GM12878 (cell line): ENCODE results near the gene EPB41L2. TPM values are rescaled to one million over a fixed set of nuclear protein-coding genes. Genes with fewer than 3 reads are reported as not detected.

Experiments
- ATAC-seq: fragments of 200-7000 bp; cut with Tn5 transposase; 3 replicates; pipeline ENCODE4 v1.9.1; 2020; ENCODE audit warnings: mild to moderate bottlenecking, moderate library complexity
- BruUV-seq: library from RNA; stranded (reverse); fragments of 400-500 nt; replicated peaks from 2 replicates; lab custom pipeline; 2021; lab: Mats Ljungman, UMichigan
- CTCF ChIA-PET: fragments of 300-600 bp; sonication (Branson Sonifier 250); formaldehyde crosslinking; extraction: SDS; loops from one replicate; lab custom pipeline; 2021; ENCODE audit warnings: inconsistent platforms; lab: Yijun Ruan, JAX
- POLR2A ChIA-PET: fragments of 350-600 bp; formaldehyde crosslinking; extraction: SDS; loops from one replicate; lab custom pipeline; 2021; ENCODE audit warnings: inconsistent platforms; lab: Charles Lee
- RAD21 ChIA-PET: fragments of 300-600 bp; sonication (Branson Sonifier 250); formaldehyde crosslinking; loops from one replicate; lab custom pipeline; 2023; ENCODE audit warnings: antibody characterized with exemption; ENCODE audit not compliant: unreplicated experiment; lab: Charles Lee
- SMC1A ChIA-PET: fragments of 300-600 bp; sonication (Branson Sonifier 250); formaldehyde crosslinking; loops from one replicate; lab custom pipeline; 2023; ENCODE audit not compliant: unreplicated experiment, uncharacterized antibody; lab: Charles Lee
- DNase-seq: peaks from one replicate; pipeline ENCODE4 v3.0.0-alpha.2; 2011; ENCODE audit warnings: low read depth, low spot score
- FAIRE-seq: peaks from 3 replicates; lab custom pipeline; 2011; peaks lifted over from hg19 to GRCh38; lab: Jason Lieb, UNC
- H2AFZ ChIP-seq: 2 replicates; pipeline ENCODE4 v1.6.0; 2011; ENCODE audit warnings: low read depth, low read length, control low read depth; ENCODE audit not compliant: control insufficient read depth
- H3K27ac ChIP-seq: 2 replicates; pipeline ENCODE4 v1.5.1; 2011; ENCODE audit warnings: control low read depth; ENCODE audit not compliant: control insufficient read depth, insufficient read depth
- H3K27me3 ChIP-seq, 2 experiments: replicated peaks in 1 of 2; 2 replicates each; pipeline versions ENCODE4 v1.6.0 to v1.6.1; 2011; ENCODE audit warnings: low read length in 1 of 2; ENCODE audit not compliant: control insufficient read depth in 2 of 2, insufficient read depth in 2 of 2
- H3K36me3 ChIP-seq, 2 experiments: 2 replicates each; pipeline ENCODE4 v1.5.1; 2011; ENCODE audit warnings: low read length in 1 of 2; ENCODE audit not compliant: control insufficient read depth in 2 of 2, insufficient read depth in 2 of 2
- H3K4me1 ChIP-seq: 2 replicates; pipeline ENCODE4 v1.6.1; 2011; ENCODE audit warnings: mild to moderate bottlenecking, low read length, moderate library complexity, mixed read lengths; ENCODE audit not compliant: control insufficient read depth, insufficient read depth
- H3K4me2 ChIP-seq: 2 replicates; pipeline ENCODE4 v1.6.0; 2011; ENCODE audit warnings: control low read depth; ENCODE audit not compliant: control insufficient read depth, insufficient read depth
- H3K4me3 ChIP-seq: fragments of 200-600 bp; sonication (generic); 2 replicates; pipeline ENCODE4 v1.5.1; 2016
- H3K79me2 ChIP-seq: 2 replicates; pipeline ENCODE4 v1.6.0; 2011; ENCODE audit warnings: low read length; ENCODE audit not compliant: control insufficient read depth, insufficient read depth
- H3K9ac ChIP-seq: 2 replicates; pipeline ENCODE4 v1.8.0; 2011; ENCODE audit warnings: low read length, control low read depth, mixed read lengths; ENCODE audit not compliant: control insufficient read depth, insufficient read depth
- H3K9me3 ChIP-seq: replicated peaks from 3 replicates; pipeline ENCODE4 v1.5.1; 2011; ENCODE audit warnings: mild to moderate bottlenecking, low read length; ENCODE audit not compliant: control insufficient read depth, insufficient read depth
- H4K20me1 ChIP-seq: 2 replicates; pipeline ENCODE4 v1.6.0; 2011; ENCODE audit not compliant: control insufficient read depth, insufficient read depth
- CHD4 ChIP-seq: fragments of 200-600 bp; sonication (generic); IDR thresholded peaks from 2 replicates; pipeline ENCODE4 v1.6.1; 2016; ENCODE audit warnings: mild to moderate bottlenecking
- LARP7 ChIP-seq: fragments of 450-650 bp; IDR thresholded peaks from 2 replicates; pipeline ENCODE4 v1.6.1; 2017; ENCODE audit warnings: mild to moderate bottlenecking
- POLR2AphosphoS2 ChIP-seq: IDR thresholded peaks from 2 replicates; pipeline ENCODE4 v1.6.1; 2011; ENCODE audit warnings: low read depth, mild to moderate bottlenecking, low read length, improper control_type of control experiment, moderate library complexity
- RELB ChIP-seq: fragments of 450-650 bp; IDR thresholded peaks from 2 replicates; pipeline ENCODE4 v1.6.1; 2017; ENCODE audit warnings: low read depth, mild to moderate bottlenecking, moderate library complexity
- SIN3A ChIP-seq: IDR thresholded peaks from 2 replicates; pipeline ENCODE4 v1.6.1; 2012; ENCODE audit warnings: low read depth, low read length, improper control_type of control experiment
- WRNIP1 ChIP-seq: IDR thresholded peaks from 2 replicates; pipeline ENCODE4 v1.6.1; 2011; ENCODE audit warnings: low read depth, low read length, improper control_type of control experiment, borderline replicate concordance
- WGBS: methylation state at CpG from one replicate; pipeline ENCODE4 v1.1.6; 2016; ENCODE audit warnings: low lambda C conversion rate; ENCODE audit not compliant: insufficient replicate concordance, insufficient coverage; ENCODE audit errors: missing lambda C conversion rate; 5-methylcytosine and 5-hydroxymethylcytosine counted together
- in situ Hi-C: fragments of 300-500 bp; cut with MboI; formaldehyde crosslinking; loops from 9 replicates; pipeline ENCODE4 v1.14.3; 2018; ENCODE audit warnings: mixed read lengths
- intact Hi-C: fragments of 100-400 bp; cut with micrococcal nuclease; formaldehyde crosslinking; loops from one replicate; pipeline ENCODE4 v1.14.2; 2022; ENCODE audit not compliant: unreplicated experiment
- polyA plus RNA-seq, 11 experiments: library from polyadenylated mRNA; depleted of rRNA in 4 of 11; unstranded in 6 of 11; stranded (reverse) in 5 of 11; fragments of >200 nt; fragmentation: Nextera tagmentation in 4 of 11; fragmentation: Illumina TruSeq in 1 of 11; extraction: Ambion mirVana in 4 of 11; extraction: Trizol in 1 of 11; gene quantifications; 1 replicate in 1 of 11; 2 replicates in 10 of 11; pipeline versions ENCODE4 v1.2.1 to v1.2.3, GENCODE V29; 2011 to 2016; ENCODE audit warnings: inconsistent platforms in 2 of 11, missing spikeins in 2 of 11, low read depth in 1 of 11
- total RNA-seq, 4 experiments: library from RNA; depleted of rRNA in 3 of 4; stranded (reverse); fragments of >200 nt in 3 of 4; fragmentation: Illumina TruSeq in 1 of 4; extraction: Trizol in 1 of 4; gene quantifications; 2 replicates each; pipeline versions ENCODE4 v1.2.1 to v1.2.3, GENCODE V29; 2013 to 2021
- TF ChIP-seq, protein P1 (sequence below): IDR thresholded peaks from 2 replicates; pipeline ENCODE4 v1.6.1; 2011; ENCODE audit warnings: mild to moderate bottlenecking, low read depth, low read length, moderate library complexity; ENCODE audit not compliant: insufficient replicate concordance

The EPB41L2 gene
- total and polyA plus RNA-seq, 10 of the 15 experiments (the other 5 are each of a cell fraction or from before 2014, with no cell fraction given): 7.4 to 41.6 (median 19.0) TPM

DNA sequence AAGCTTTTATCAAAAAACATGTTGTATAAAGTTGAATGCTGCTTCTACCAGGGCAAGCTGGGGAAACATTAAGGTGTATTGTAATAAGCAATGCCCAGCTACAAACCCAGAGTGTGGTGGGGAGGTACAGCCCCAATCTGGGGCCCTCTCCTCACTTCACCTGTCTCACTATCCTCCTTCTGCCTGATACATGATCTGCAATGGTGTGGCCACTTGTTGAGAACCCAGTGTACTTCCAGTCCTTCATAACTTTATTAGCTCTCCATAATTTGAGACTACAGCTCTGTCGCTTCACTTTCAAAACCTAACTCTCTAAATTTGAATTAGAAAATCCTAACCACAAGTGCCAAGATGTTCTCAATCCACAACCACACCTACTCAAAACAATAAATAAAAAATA, 84.9 kb downstream of the EPB41L2 start:
- H3K4me2 ChIP-seq: no peak overlapping the region
- no peak for DNase-seq
- ChIA-PET RAD21 (no interaction called here), CTCF (interaction anchor here (1.3 to 1.5 kb wide), 2 partner anchors 11 to 75 kb away, joined by 3 to 5 read pairs; no protein-coding TSS in a partner anchor), SMC1A (interaction anchor here (0.7 to 2.0 kb wide), 5 partner anchors 11 to 88 kb away, joined by 3 to 8 read pairs (median 7); no protein-coding TSS in a partner anchor), POLR2A (interaction anchor here (0.6 kb wide), 1 partner anchor 67 kb away, joined by 3 read pairs; no protein-coding TSS in a partner anchor)
- no peaks in the 10 kb centered on the region; the same call in 1 of the 2 replicates for H3K79me2 ChIP-seq
- ATAC-seq: no peak; the same call in 2 of the 3 replicates
- no TSS peak for BruUV-seq
- no peaks in the 10 kb centered on the region for H3K27me3 ChIP-seq
- H3K4me3 ChIP-seq: no peak overlapping the region
- no peaks in the 10 kb centered on the region for H3K9me3 ChIP-seq
- H3K36me3 ChIP-seq: no peaks in the 10 kb centered on the region
- peaks cover 4% of the 10 kb centered on the region; the same call in 1 of the 2 replicates for H3K4me1 ChIP-seq
- intact Hi-C loops: no loop called here
- H3K27ac ChIP-seq: no peak overlapping the region
- no peaks in the 10 kb centered on the region for H4K20me1 ChIP-seq
- TF ChIP-seq SIN3A (no peak), WRNIP1 (no peak), POLR2AphosphoS2 (no peak), CHD4 (no peak), RELB (no peak), LARP7 (no peak)
- TF ChIP-seq, protein P1, sequence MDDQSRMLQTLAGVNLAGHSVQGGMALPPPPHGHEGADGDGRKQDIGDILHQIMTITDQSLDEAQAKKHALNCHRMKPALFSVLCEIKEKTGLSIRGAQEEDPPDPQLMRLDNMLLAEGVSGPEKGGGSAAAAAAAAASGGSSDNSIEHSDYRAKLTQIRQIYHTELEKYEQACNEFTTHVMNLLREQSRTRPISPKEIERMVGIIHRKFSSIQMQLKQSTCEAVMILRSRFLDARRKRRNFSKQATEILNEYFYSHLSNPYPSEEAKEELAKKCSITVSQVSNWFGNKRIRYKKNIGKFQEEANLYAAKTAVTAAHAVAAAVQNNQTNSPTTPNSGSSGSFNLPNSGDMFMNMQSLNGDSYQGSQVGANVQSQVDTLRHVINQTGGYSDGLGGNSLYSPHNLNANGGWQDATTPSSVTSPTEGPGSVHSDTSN: no peak
- TF ChIP-seq, all 136 proteins: peak for 0
- no peak overlapping the region for H2AFZ ChIP-seq
- no peak for FAIRE-seq
- in situ Hi-C loops: no loop called here
- H3K9ac ChIP-seq: no peak overlapping the region
- WGBS: 89% methylated on average over 1 of the region's 1 CpG
